Central memory CD8-positive, alpha-beta T cell (primary cell): ENCODE results near the gene TCF7.

Source experiments
- ATAC-seq: fragments of 150-1000 bp; cut with Tn5 transposase; replicated peaks from 2 replicates; pipeline ENCODE4 v1.10.0; 2022; ENCODE audit warnings: mild to moderate bottlenecking, moderate FRiP score, moderate number of reproducible peaks; ENCODE audit not compliant: poor library complexity, severe bottlenecking; ENCODE audit errors: extremely low read depth
- DNase-seq, 2 donors: peaks; one replicate each; pipeline ENCODE4 v3.0.0; 2021; ENCODE audit warnings: low spot score in 2 of 2
- H3K27ac Mint-ChIP-seq: one replicate; pipeline ENCODE4 v1.8.0; 2022; ENCODE audit warnings: low read depth, mild to moderate bottlenecking, moderate library complexity, mixed read lengths
- H3K27me3 Mint-ChIP-seq: one replicate; pipeline ENCODE4 v1.8.0; 2022; ENCODE audit warnings: mixed read lengths
- H3K36me3 Mint-ChIP-seq: one replicate; pipeline ENCODE4 v1.8.0; 2022; ENCODE audit warnings: mild to moderate bottlenecking, moderate library complexity, mixed read lengths; ENCODE audit not compliant: insufficient read depth
- H3K4me1 Mint-ChIP-seq: one replicate; pipeline ENCODE4 v1.8.0; 2022; ENCODE audit warnings: mixed read lengths
- H3K4me3 Mint-ChIP-seq: one replicate; pipeline ENCODE4 v1.8.0; 2022; ENCODE audit warnings: mild to moderate bottlenecking, moderate library complexity, mixed read lengths
- H3K9me3 Mint-ChIP-seq: one replicate; pipeline ENCODE4 v1.8.0; 2022; ENCODE audit warnings: mixed read lengths

TCF7 gene

DNA sequence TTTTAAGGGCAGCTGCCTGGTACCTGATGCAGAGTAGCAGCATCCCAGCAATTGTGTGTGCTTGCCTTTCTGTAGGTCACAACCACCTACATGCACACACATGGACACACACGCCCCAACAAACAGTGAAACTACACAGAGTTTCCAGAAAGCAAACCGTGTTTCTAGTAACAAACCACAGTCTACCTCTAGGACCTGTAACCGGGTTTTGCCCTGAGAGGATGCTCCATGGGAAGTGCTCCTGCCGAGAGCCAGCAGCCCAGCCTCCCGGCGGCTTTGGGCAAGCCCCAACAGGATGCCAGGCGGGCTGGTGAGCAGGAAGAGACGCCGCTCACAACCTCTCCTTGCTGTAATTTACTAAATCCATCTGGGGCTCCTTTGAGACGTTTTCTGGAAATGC lies 4.1 kb upstream of the TCF7 start:
- ATAC-seq: no peak
- no peaks in the 10 kb centered on the region for H3K9me3 Mint-ChIP-seq

GRCh38 chr5:134111741-134112647 lies 2.5 kb upstream of the TCF7 start:
- peak overlapping the region; percentile 93 for H3K27ac Mint-ChIP-seq
- no peaks in the 10 kb centered on the region for H3K9me3 Mint-ChIP-seq
- H3K4me3 Mint-ChIP-seq: peak overlapping the region; percentile 88
- peaks cover 30% of the 10 kb centered on the region for H3K36me3 Mint-ChIP-seq
- DNase-seq (no peak), ATAC-seq (peak; percentile 70)
- peaks cover 59% of the 10 kb centered on the region for H3K4me1 Mint-ChIP-seq
- H3K27me3 Mint-ChIP-seq: no peaks in the 10 kb centered on the region

More for the DNA sequence above, 4.1 kb upstream of the TCF7 start:
- peaks cover 14% of the 10 kb centered on the region for H3K36me3 Mint-ChIP-seq
- H3K27ac Mint-ChIP-seq: peak overlapping the region; percentile 93
- no peak overlapping the region for H3K4me3 Mint-ChIP-seq
- no peak for DNase-seq
- no peaks in the 10 kb centered on the region for H3K27me3 Mint-ChIP-seq
- H3K4me1 Mint-ChIP-seq: peaks cover 62% of the 10 kb centered on the region

- Mint-ChIP-seq H3K4me3 (peak overlapping the region; percentile 88), H3K4me1 (peaks cover 59% of the 10 kb centered on the region), H3K9me3 (no peaks in the 10 kb centered on the region), H3K27ac (peak overlapping the region; percentile 93), H3K36me3 (peaks cover 39% of the 10 kb centered on the region), H3K27me3 (no peaks in the 10 kb centered on the region)
- ATAC-seq (no peak), DNase-seq (no peak)
Measured at GRCh38 chr5:134112726-134113362, 1.6 kb upstream of the TCF7 start.

- H3K9me3 Mint-ChIP-seq: no peaks in the 10 kb centered on the region
- H3K36me3 Mint-ChIP-seq: peaks cover 42% of the 10 kb centered on the region
- peak overlapping the region; percentile 88 for H3K4me3 Mint-ChIP-seq
- no peak for ATAC-seq
- no peak for DNase-seq
- H3K27me3 Mint-ChIP-seq: no peaks in the 10 kb centered on the region
- peaks cover 58% of the 10 kb centered on the region for H3K4me1 Mint-ChIP-seq
- peak overlapping the region; percentile 94 for H3K27ac Mint-ChIP-seq
Measured at GRCh38 chr5:134113363-134113889, 1.1 kb upstream of the TCF7 start.

DNA sequence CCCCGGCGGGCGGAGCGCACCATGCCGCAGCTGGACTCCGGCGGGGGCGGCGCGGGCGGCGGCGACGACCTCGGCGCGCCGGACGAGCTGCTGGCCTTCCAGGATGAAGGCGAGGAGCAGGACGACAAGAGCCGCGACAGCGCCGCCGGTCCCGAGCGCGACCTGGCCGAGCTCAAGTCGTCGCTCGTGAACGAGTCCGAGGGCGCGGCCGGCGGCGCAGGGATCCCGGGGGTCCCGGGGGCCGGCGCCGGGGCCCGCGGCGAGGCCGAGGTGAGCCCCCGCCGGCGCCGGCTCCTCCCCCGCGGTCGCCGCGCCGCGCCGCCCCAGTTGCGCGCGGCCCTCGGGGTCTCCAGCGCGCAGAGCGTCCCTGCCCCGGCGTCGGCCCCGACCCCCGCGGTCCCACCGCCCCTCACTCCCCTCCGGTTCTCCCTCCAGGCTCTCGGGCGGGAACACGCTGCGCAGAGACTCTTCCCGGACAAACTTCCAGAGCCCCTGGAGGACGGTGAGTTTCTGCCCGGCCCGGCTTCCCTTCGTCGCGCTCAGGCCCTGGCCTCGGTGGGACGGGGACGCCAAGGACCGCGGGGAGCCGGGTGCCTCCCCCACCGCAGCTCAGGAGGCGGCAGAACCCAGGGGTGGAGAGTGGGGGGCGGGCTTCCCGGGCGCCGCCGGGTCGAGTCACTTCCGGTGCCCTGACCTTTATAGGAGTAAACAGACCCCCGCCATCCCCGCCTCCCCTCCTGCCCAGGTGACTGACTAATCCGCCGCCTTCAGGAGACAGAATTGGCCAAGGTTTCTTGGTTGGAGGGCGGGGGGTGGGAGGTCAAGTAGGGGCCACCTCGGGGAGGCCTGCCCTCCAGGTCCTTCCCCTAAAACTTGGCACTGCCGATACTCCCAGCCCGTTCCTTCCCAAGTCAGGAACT lies 665 bp downstream of the TCF7 start:
- Mint-ChIP-seq H3K4me3 (peak overlapping the region; percentile 88), H3K4me1 (peaks cover 66% of the 10 kb centered on the region), H3K27ac (peak overlapping the region; percentile 81), H3K36me3 (peaks cover 58% of the 10 kb centered on the region), H3K9me3 (no peaks in the 10 kb centered on the region), H3K27me3 (no peaks in the 10 kb centered on the region)
- peak; percentile 51 to 66 for DNase-seq
- ATAC-seq: peak; percentile 24

DNA sequence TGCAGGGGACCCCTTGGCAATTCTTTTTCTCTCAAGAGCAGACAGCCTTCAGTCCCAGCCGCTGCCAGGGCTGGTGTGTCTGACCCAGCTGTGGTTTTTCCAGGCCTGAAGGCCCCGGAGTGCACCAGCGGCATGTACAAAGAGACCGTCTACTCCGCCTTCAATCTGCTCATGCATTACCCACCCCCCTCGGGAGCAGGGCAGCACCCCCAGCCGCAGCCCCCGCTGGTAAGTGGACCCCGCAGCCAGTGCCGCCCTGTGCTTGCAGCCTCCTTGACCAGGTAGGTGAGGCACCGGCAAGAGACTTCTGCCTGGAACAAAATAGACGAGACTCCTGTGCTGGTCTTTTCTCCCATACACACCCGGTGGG lies 1.3 kb downstream of the TCF7 start:
- peak overlapping the region; percentile 81 for H3K27ac Mint-ChIP-seq

GRCh38 chr5:134116286-134116685 lies 1.8 kb downstream of the TCF7 start:
- Mint-ChIP-seq H3K4me3 (peak overlapping the region; percentile 88), H3K4me1 (peaks cover 69% of the 10 kb centered on the region), H3K36me3 (peaks cover 68% of the 10 kb centered on the region), H3K27ac (peak overlapping the region; percentile 81), H3K27me3 (no peaks in the 10 kb centered on the region), H3K9me3 (no peaks in the 10 kb centered on the region)
- no peak for DNase-seq
- no peak for ATAC-seq

More for the DNA sequence above, 1.3 kb downstream of the TCF7 start:
- Mint-ChIP-seq H3K4me1 (peaks cover 69% of the 10 kb centered on the region), H3K9me3 (no peaks in the 10 kb centered on the region), H3K36me3 (peaks cover 63% of the 10 kb centered on the region), H3K27me3 (no peaks in the 10 kb centered on the region), H3K4me3 (peak overlapping the region; percentile 88)
- no peak for ATAC-seq
- DNase-seq: no peak

- DNase-seq: no peak
- peaks cover 73% of the 10 kb centered on the region for H3K36me3 Mint-ChIP-seq
Measured at GRCh38 chr5:134116789-134117761, 2.6 kb downstream of the TCF7 start.

GRCh38 chr5:134118212-134118835 lies 3.8 kb downstream of the TCF7 start:
- peaks cover 82% of the 10 kb centered on the region for H3K36me3 Mint-ChIP-seq
- DNase-seq (no peak), ATAC-seq (no peak)
- peak overlapping the region; percentile 98 for H3K27ac Mint-ChIP-seq
- no peaks in the 10 kb centered on the region for H3K9me3 Mint-ChIP-seq
- peak overlapping the region; percentile 88 for H3K4me3 Mint-ChIP-seq
- H3K4me1 Mint-ChIP-seq: peaks cover 77% of the 10 kb centered on the region
- no peaks in the 10 kb centered on the region for H3K27me3 Mint-ChIP-seq

More at GRCh38 chr5:134116789-134117761, 2.6 kb downstream of the TCF7 start:
- Mint-ChIP-seq H3K9me3 (no peaks in the 10 kb centered on the region), H3K27ac (peak overlapping the region; percentile 81), H3K4me3 (peak overlapping the region; percentile 88), H3K4me1 (peaks cover 69% of the 10 kb centered on the region), H3K27me3 (no peaks in the 10 kb centered on the region)
- no peak for ATAC-seq

DNA sequence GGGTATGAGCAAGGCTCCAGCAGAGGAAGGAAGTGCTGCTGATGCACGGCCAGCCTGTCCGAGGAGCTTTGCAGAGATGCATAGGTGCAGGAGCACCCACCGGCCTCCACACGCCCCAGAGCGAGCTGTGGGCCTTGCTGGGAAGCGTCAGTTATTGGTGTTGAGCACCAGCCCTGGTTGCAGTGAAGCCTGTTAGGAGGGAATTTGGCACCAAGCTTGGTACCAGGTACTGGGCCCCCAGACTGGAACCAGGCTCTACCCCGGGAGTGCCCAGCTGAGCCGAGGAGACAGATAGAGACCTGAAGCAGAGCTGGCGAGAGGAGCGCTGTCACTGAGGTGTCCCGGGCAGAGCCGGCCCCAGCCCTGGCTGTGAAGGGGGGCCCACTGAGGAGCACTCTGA lies 5.2 kb downstream of the TCF7 start:
- no peaks in the 10 kb centered on the region for H3K27me3 Mint-ChIP-seq
- peak overlapping the region; percentile 88 for H3K4me3 Mint-ChIP-seq
- ATAC-seq (no peak), DNase-seq (no peak)
- H3K9me3 Mint-ChIP-seq: no peaks in the 10 kb centered on the region
- H3K27ac Mint-ChIP-seq: peak overlapping the region; percentile 98
- peaks cover 84% of the 10 kb centered on the region for H3K36me3 Mint-ChIP-seq
- peaks cover 71% of the 10 kb centered on the region for H3K4me1 Mint-ChIP-seq
